Breast epithelium (tissue), 4 donors: ENCODE results near the gene GSTA1. TPM values are rescaled to one million over a fixed set of nuclear protein-coding genes. Genes with fewer than 3 reads are reported as not detected.
"Not testable (repeated sequence)": the region's sequence is repeated elsewhere in the genome, so short reads cannot be mapped to it uniquely, and the experiment has no call there.

Experiments used
- DNase-seq, 2 donors: peaks; one replicate each; pipeline ENCODE4 v3.0.0-alpha.2; 2019; ENCODE audit warnings: low spot score in 2 of 2
- H3K27ac ChIP-seq, 2 donors: fragments of 200-600 bp; sonication (generic) in 1 of 2; one replicate each; pipeline ENCODE4 v1.5.1; 2016 to 2019; ENCODE audit warnings: mild to moderate bottlenecking in 1 of 2
- H3K27me3 ChIP-seq, 2 donors: fragments of 200-600 bp; sonication (generic) in 1 of 2; one replicate each; pipeline versions ENCODE4 v1.5.1 to v1.6.0; 2017 to 2019; ENCODE audit warnings: control low read depth in 1 of 2, mild to moderate bottlenecking in 1 of 2
- H3K36me3 ChIP-seq: fragments of 200-600 bp; one replicate; pipeline ENCODE4 v1.5.1; 2019
- H3K4me1 ChIP-seq, 2 donors: fragments of 200-600 bp; sonication (generic); one replicate each; pipeline ENCODE4 v1.5.1; 2016 to 2019; ENCODE audit warnings: control low read depth in 1 of 2
- H3K4me3 ChIP-seq, 3 donors: fragments of 200-600 bp; sonication (generic); 1 replicate in 2 of 3; 2 replicates in 1 of 3; pipeline ENCODE4 v1.5.1; 2016 to 2019; ENCODE audit warnings: mild to moderate bottlenecking in 3 of 3, moderate library complexity in 2 of 3
- H3K9me3 ChIP-seq, 2 donors: fragments of 200-600 bp; sonication (generic) in 1 of 2; one replicate each; pipeline ENCODE4 v1.5.1; 2016 to 2019; ENCODE audit warnings: control low read depth in 1 of 2
- CTCF ChIP-seq, 3 donors: fragments of 450-650 bp; IDR thresholded peaks; one replicate each; pipeline ENCODE4 v1.5.1; 2016 to 2017; ENCODE audit warnings: antibody characterized with exemption in 3 of 3, mild to moderate bottlenecking in 3 of 3, moderate library complexity in 3 of 3
- POLR2A ChIP-seq: fragments of 450-650 bp; IDR thresholded peaks from one replicate; pipeline ENCODE4 v1.6.1; 2016; ENCODE audit warnings: antibody characterized with exemption, mild to moderate bottlenecking, moderate library complexity
- POLR2AphosphoS5 ChIP-seq, 3 donors: sonication (generic); formaldehyde crosslinking; IDR thresholded peaks; one replicate each; pipeline ENCODE4 v1.6.1; 2017; ENCODE audit warnings: antibody characterized with exemption in 3 of 3
- intact Hi-C: fragments of 100-400 bp; cut with DNase I; formaldehyde crosslinking; loops from one replicate; pipeline ENCODE4 v1.15.1; 2023; ENCODE audit warnings: low total_unique reads
- total RNA-seq, 3 donors: library from RNA; depleted of rRNA; stranded (reverse); fragments of >200 nt; gene quantifications; one replicate each; pipeline ENCODE4 v1.1.0, GENCODE V29; 2016

Gene GSTA1
- total RNA-seq, 3 donors from 2014 or later: 0.88 to 2.0 TPM; not detected in 1

- Histone ChIP-seq H3K9me3 (peaks cover 0 to 5% of the 10 kb centered on the region in 2 donors), H3K27ac (no peak overlapping the region), H3K27me3 (no peaks in the 10 kb centered on the region), H3K4me1 (no peaks in the 10 kb centered on the region), H3K4me3 (no peak overlapping the region), H3K36me3 (no peaks in the 10 kb centered on the region)
- intact Hi-C loops: no loop called here
- no peak for DNase-seq
- TF ChIP-seq POLR2AphosphoS5 (IDR thresholded peaks at IDR 0.05): no peak
- TF ChIP-seq POLR2A: no peak
- no peak for TF ChIP-seq CTCF (IDR thresholded peaks at IDR 0.05)
Measured at GRCh38 chr6:52752310-52752709, 51.3 kb downstream of the GSTA1 start.

DNA sequence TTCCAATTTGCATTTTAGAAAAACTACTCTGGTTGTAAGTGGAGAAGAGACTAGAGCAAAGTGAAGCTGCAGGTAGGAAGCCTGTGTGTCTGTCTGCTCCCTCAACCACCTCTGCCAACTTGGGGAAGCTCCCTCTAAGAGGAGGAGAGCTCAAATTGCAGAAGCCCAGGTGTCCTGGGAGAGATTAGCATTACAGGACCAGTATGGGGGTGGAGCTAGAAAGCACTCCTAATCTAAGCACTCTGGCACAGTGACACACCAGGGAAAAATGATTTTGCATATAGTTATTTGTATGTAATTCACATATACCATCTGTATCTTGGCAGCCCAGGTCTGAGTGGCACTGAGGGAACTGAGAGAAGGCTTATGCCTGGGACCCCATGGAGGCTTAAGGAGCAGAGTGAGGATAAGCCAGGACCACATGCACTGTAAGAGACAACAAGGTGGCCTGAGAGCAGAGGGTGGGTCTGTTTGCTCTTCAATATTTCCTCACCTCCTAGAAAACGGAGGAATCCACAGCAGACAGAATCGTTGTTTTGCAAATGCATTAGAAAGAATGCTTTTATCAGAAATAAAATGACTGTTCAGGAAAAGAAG lies 54.0 kb downstream of the GSTA1 start:
- intact Hi-C loops: no loop called here
- no peak for DNase-seq
- no peak for TF ChIP-seq CTCF (IDR thresholded peaks at IDR 0.05)
- TF ChIP-seq POLR2A: no peak
- no peak for TF ChIP-seq POLR2AphosphoS5 (IDR thresholded peaks at IDR 0.05)
- Histone ChIP-seq H3K9me3 (peaks cover 0 to 5% of the 10 kb centered on the region in 2 donors), H3K27me3 (no peaks in the 10 kb centered on the region), H3K36me3 (no peaks in the 10 kb centered on the region), H3K4me3 (no peak overlapping the region), H3K27ac (no peak overlapping the region), H3K4me1 (no peaks in the 10 kb centered on the region)

DNA sequence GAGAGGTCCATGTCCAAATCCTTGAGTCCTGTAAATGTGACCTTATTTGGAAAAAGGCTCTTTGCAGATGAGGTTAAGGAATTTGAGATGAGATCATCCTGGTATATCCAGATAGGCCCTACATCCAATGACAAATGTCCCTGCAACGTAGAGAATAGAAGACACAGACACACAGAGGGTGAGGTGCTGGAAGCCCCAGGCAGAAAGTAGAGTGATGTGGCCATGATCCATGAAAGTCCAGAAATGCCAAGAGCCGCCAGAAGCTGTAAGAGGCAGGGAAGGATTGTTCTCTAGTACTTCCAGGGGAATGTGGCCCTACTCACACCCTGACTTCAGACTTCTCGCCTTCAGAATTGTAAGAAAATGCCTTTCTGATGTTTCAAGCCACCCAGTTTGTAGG lies 56.3 kb downstream of the GSTA1 start:
- H3K4me1 ChIP-seq, H3K36me3 ChIP-seq, H3K4me3 ChIP-seq, H3K9me3 ChIP-seq, intact Hi-C loops, H3K27me3 ChIP-seq: not testable (repeated sequence)
- peak overlapping the region; percentile 62 to 71 for H3K27ac ChIP-seq
- peak in 1 of 2 donors; percentile 70 for DNase-seq

GRCh38 chr6:52746213-52746612 lies 57.4 kb downstream of the GSTA1 start:
- intact Hi-C loops: no loop called here
- DNase-seq: no peak
- Histone ChIP-seq H3K4me1 (no peaks in the 10 kb centered on the region), H3K27ac (peak overlapping the region; percentile 75 to 78), H3K4me3 (no peak overlapping the region), H3K36me3 (no peaks in the 10 kb centered on the region), H3K27me3 (no peaks in the 10 kb centered on the region), H3K9me3 (peaks cover 0 to 5% of the 10 kb centered on the region in 2 donors)
- TF ChIP-seq CTCF (IDR thresholded peaks at IDR 0.05) (no peak), POLR2A (no peak), POLR2AphosphoS5 (IDR thresholded peaks at IDR 0.05) (no peak)

DNA sequence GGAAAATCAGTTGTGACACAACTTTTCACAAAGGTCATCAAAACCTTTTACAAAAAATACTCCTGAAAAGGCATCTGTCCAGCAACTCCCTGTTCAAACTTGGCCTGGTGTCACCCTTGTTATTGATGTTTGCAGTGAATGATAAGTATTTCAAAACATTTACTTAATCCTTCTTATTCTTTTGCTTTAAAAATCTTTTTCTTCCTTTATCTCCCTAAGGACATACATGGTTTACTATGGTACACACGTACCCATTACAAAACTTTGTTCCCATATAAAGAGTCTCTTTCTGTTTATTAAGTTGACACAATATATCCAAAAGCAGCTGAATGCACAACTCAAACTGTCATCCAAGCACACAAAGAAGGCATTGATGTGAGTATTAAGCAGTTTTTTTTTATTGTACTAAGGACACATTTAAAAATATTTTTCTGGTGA lies 57.8 kb downstream of the GSTA1 start:
- no peak for DNase-seq
- no peak for TF ChIP-seq POLR2AphosphoS5 (IDR thresholded peaks at IDR 0.05)
- no peak for TF ChIP-seq CTCF (IDR thresholded peaks at IDR 0.05)
- TF ChIP-seq POLR2A: no peak
- Histone ChIP-seq H3K27me3 (no peaks in the 10 kb centered on the region), H3K27ac (peak overlapping the region in 1 of 2 donors; percentile 75), H3K4me1 (no peaks in the 10 kb centered on the region), H3K9me3 (peaks cover 0 to 1% of the 10 kb centered on the region in 2 donors), H3K4me3 (no peak overlapping the region), H3K36me3 (no peaks in the 10 kb centered on the region)
- intact Hi-C loops: no loop called here
